IMR-90 (cell line): ENCODE data around the gene DICER1. TPM values are rescaled to one million over a fixed set of nuclear protein-coding genes. Genes with fewer than 3 reads are reported as not detected.

Experiments used
- ATAC-seq: fragments of 200-7000 bp; cut with Tn5 transposase; 2 replicates; pipeline ENCODE4 v1.9.1; 2020; ENCODE audit warnings: low read depth, mild to moderate bottlenecking, moderate library complexity
- BruUV-seq: library from RNA; stranded (reverse); fragments of 400-500 nt; replicated peaks from 2 replicates; lab custom pipeline; 2021; lab: Mats Ljungman, UMichigan
- CTCF ChIA-PET: fragments of 300-600 bp; formaldehyde crosslinking; extraction: SDS; loops from one replicate; lab custom pipeline; 2021; ENCODE audit warnings: antibody characterized with exemption; lab: Yijun Ruan, JAX
- POLR2A ChIA-PET: fragments of 300-600 bp; sonication (Branson Sonifier 250); formaldehyde crosslinking; loops from one replicate; lab custom pipeline; 2022; ENCODE audit warnings: antibody characterized with exemption; ENCODE audit not compliant: unreplicated experiment; lab: Charles Lee
- DNase-seq: peaks from one replicate; pipeline ENCODE4 v3.0.0; 2013
- H2AFZ ChIP-seq: replicated peaks from 2 replicates; pipeline ENCODE3; 2013; ENCODE audit warnings: low read length, mild to moderate bottlenecking; ENCODE audit not compliant: poor library complexity
- H2AK5ac ChIP-seq: 2 replicates; pipeline ENCODE4 v1.6.1; 2013; ENCODE audit warnings: low read depth, low read length, inconsistent platforms
- H2AK9ac ChIP-seq: replicated peaks from 2 replicates; pipeline ENCODE3; 2013; ENCODE audit warnings: mild to moderate bottlenecking, low read depth, low read length, moderate library complexity; ENCODE audit not compliant: poor library complexity
- H2BK120ac ChIP-seq: 2 replicates; pipeline ENCODE4 v1.6.1; 2013; ENCODE audit warnings: low read depth, low read length, inconsistent platforms
- H2BK15ac ChIP-seq: 3 replicates; pipeline ENCODE4 v1.6.1; 2013; ENCODE audit warnings: low read depth, low read length, inconsistent platforms
- H2BK20ac ChIP-seq: 2 replicates; pipeline ENCODE4 v1.6.1; 2013; ENCODE audit warnings: low read depth, mild to moderate bottlenecking, inconsistent platforms, low read length, moderate library complexity
- H2BK5ac ChIP-seq: 2 replicates; pipeline ENCODE4 v1.6.1; 2013; ENCODE audit warnings: mild to moderate bottlenecking, low read depth, low read length, inconsistent platforms; ENCODE audit not compliant: poor library complexity, severe bottlenecking
- H3K14ac ChIP-seq: replicated peaks from 2 replicates; pipeline ENCODE4 v1.6.1; 2013; ENCODE audit warnings: low read depth, low read length, inconsistent platforms
- H3K18ac ChIP-seq: 2 replicates; pipeline ENCODE4 v1.6.1; 2013; ENCODE audit warnings: low read depth, low read length, control low read depth
- H3K23ac ChIP-seq: 2 replicates; pipeline ENCODE4 v1.6.1; 2013; ENCODE audit warnings: low read depth, low read length, inconsistent platforms
- H3K27ac ChIP-seq: 2 replicates; pipeline ENCODE4 v1.5.1; 2013; ENCODE audit warnings: mild to moderate bottlenecking, control low read depth, low read length; ENCODE audit not compliant: insufficient read depth
- H3K27me3 ChIP-seq: 2 replicates; pipeline ENCODE4 v1.6.1; 2013; ENCODE audit warnings: low read length; ENCODE audit not compliant: control insufficient read depth, insufficient read depth
- H3K36me3 ChIP-seq: 2 replicates; pipeline ENCODE4 v1.6.1; 2013; ENCODE audit warnings: low read length, mixed read lengths; ENCODE audit not compliant: control insufficient read depth, insufficient read depth
- H3K4ac ChIP-seq: 2 replicates; pipeline ENCODE4 v1.6.1; 2013; ENCODE audit warnings: low read depth, low read length, inconsistent platforms
- H3K4me1 ChIP-seq: 2 replicates; pipeline ENCODE4 v1.6.1; 2013; ENCODE audit warnings: low read length, mixed read lengths; ENCODE audit not compliant: control insufficient read depth, insufficient read depth
- H3K4me2 ChIP-seq: 2 replicates; pipeline ENCODE4 v1.6.1; 2013; ENCODE audit warnings: low read depth, mild to moderate bottlenecking, control low read depth, low read length, moderate library complexity
- H3K4me3 ChIP-seq: 2 replicates; pipeline ENCODE4 v1.5.1; 2013; ENCODE audit warnings: low read depth, mild to moderate bottlenecking, control low read depth, low read length, moderate library complexity; ENCODE audit not compliant: insufficient read depth
- H3K56ac ChIP-seq: 2 replicates; pipeline ENCODE4 v1.6.1; 2013; ENCODE audit warnings: low read length, inconsistent platforms; ENCODE audit not compliant: insufficient read depth; ENCODE audit errors: extremely low read depth
- H3K79me1 ChIP-seq, 2 experiments: 2 replicates each; pipeline ENCODE4 v1.6.1; 2013; ENCODE audit warnings: low read length in 2 of 2, inconsistent platforms in 1 of 2, low read depth in 1 of 2
- H3K9ac ChIP-seq: 2 replicates; pipeline ENCODE4 v1.6.1; 2013; ENCODE audit warnings: low read depth, low read length, control low read depth
- H3K9me1 ChIP-seq: 2 replicates; pipeline ENCODE4 v1.6.1; 2013; ENCODE audit warnings: low read length, inconsistent platforms; ENCODE audit not compliant: insufficient read depth
- H3K9me3 ChIP-seq: 2 replicates; pipeline ENCODE4 v1.6.1; 2013; ENCODE audit warnings: low read length; ENCODE audit not compliant: control insufficient read depth, insufficient read depth
- H4K20me1 ChIP-seq: 2 replicates; pipeline ENCODE4 v1.6.1; 2013; ENCODE audit warnings: low read length, inconsistent platforms; ENCODE audit not compliant: insufficient read depth
- H4K5ac ChIP-seq: 2 replicates; pipeline ENCODE4 v1.6.1; 2013; ENCODE audit warnings: mild to moderate bottlenecking, low read depth, low read length, control low read depth
- H4K8ac ChIP-seq, 2 experiments: 2 replicates each; pipeline ENCODE4 v1.6.1; 2013; ENCODE audit warnings: low read depth in 2 of 2, low read length in 2 of 2, control low read depth in 1 of 2, inconsistent platforms in 1 of 2
- H4K91ac ChIP-seq: 2 replicates; pipeline ENCODE4 v1.6.1; 2013; ENCODE audit warnings: low read depth, low read length, inconsistent platforms; ENCODE audit not compliant: insufficient read depth
- BHLHE40 ChIP-seq: fragments of 150-350 bp; IDR thresholded peaks from 2 replicates; pipeline ENCODE4 v1.6.1; 2016; ENCODE audit warnings: mild to moderate bottlenecking, low read depth, low read length
- CEBPB ChIP-seq: IDR thresholded peaks from 2 replicates; pipeline ENCODE4 v1.6.1; 2012; ENCODE audit warnings: low read depth, low read length, improper control_type of control experiment
- CHD1 ChIP-seq: IDR thresholded peaks from 2 replicates; pipeline ENCODE4 v1.6.1; 2012; ENCODE audit warnings: low read depth, low read length, improper control_type of control experiment
- CTCF ChIP-seq: conservative IDR thresholded peaks from 2 replicates; pipeline ENCODE4 v1.5.1; 2012; ENCODE audit warnings: mild to moderate bottlenecking, low read depth, low read length, improper control_type of control experiment
- ELK1 ChIP-seq: fragments of 150-350 bp; IDR thresholded peaks from 2 replicates; pipeline ENCODE4 v1.6.1; 2016; ENCODE audit warnings: low read depth, mild to moderate bottlenecking, low read length, moderate library complexity, borderline replicate concordance
- FOS ChIP-seq: fragments of 150-350 bp; IDR thresholded peaks from 2 replicates; pipeline ENCODE4 v1.6.1; 2016; ENCODE audit warnings: low read depth, low read length
- MAFK ChIP-seq: IDR thresholded peaks from 2 replicates; pipeline ENCODE4 v1.6.1; 2012; ENCODE audit warnings: low read depth, low read length, improper control_type of control experiment
- MAZ ChIP-seq: IDR thresholded peaks from 2 replicates; pipeline ENCODE4 v1.6.1; 2012; ENCODE audit warnings: low read depth, mild to moderate bottlenecking, low read length, improper control_type of control experiment, moderate library complexity, borderline replicate concordance
- MXI1 ChIP-seq: IDR thresholded peaks from 2 replicates; pipeline ENCODE4 v1.6.1; 2012; ENCODE audit warnings: low read depth, mild to moderate bottlenecking, low read length, moderate library complexity, borderline replicate concordance
- NFE2L2 ChIP-seq: fragments of 150-350 bp; IDR thresholded peaks from 2 replicates; pipeline ENCODE4 v1.6.1; 2016; ENCODE audit warnings: low read depth, mild to moderate bottlenecking, low read length
- POLR2A ChIP-seq: IDR thresholded peaks from 2 replicates; pipeline ENCODE4 v1.6.1; 2012; ENCODE audit warnings: mild to moderate bottlenecking, low read depth, low read length
- RAD21 ChIP-seq: IDR thresholded peaks from 2 replicates; pipeline ENCODE4 v1.6.1; 2012; ENCODE audit warnings: low read length, improper control_type of control experiment
- RCOR1 ChIP-seq: IDR thresholded peaks from 2 replicates; pipeline ENCODE4 v1.6.1; 2012; ENCODE audit warnings: mild to moderate bottlenecking, low read length, improper control_type of control experiment; ENCODE audit not compliant: insufficient replicate concordance
- RFX5 ChIP-seq: IDR thresholded peaks from 2 replicates; pipeline ENCODE4 v1.8.0; 2012; ENCODE audit warnings: low read depth, mild to moderate bottlenecking, low read length, moderate library complexity
- SMC3 ChIP-seq: fragments of 150-350 bp; IDR thresholded peaks from 2 replicates; pipeline ENCODE4 v1.6.1; 2016; ENCODE audit warnings: low read depth, mild to moderate bottlenecking, antibody characterized with exemption, low read length, moderate library complexity
- USF2 ChIP-seq: fragments of 150-350 bp; IDR thresholded peaks from 2 replicates; pipeline ENCODE4 v1.6.1; 2017; ENCODE audit warnings: mild to moderate bottlenecking, antibody characterized with exemption, low read length, low read depth
- WGBS, 2 experiments: methylation state at CpG; one replicate each; pipeline versions ENCODE4 v1.1.5 to v1.1.7; 2013; ENCODE audit warnings: missing lambda C conversion rate in 2 of 2; ENCODE audit not compliant: insufficient read length in 1 of 2; ENCODE audit errors: extremely low coverage in 2 of 2; 5-methylcytosine and 5-hydroxymethylcytosine counted together
- dilution Hi-C: fragments of 300-500 bp; cut with HindIII; formaldehyde crosslinking; loops from one replicate; pipeline ENCODE4 v1.14.3; 2018; ENCODE audit warnings: low sequenced_read_pairs; ENCODE audit not compliant: unreplicated experiment
- in situ Hi-C: fragments of 300-500 bp; cut with MboI; formaldehyde crosslinking; loops from 3 replicates; pipeline ENCODE4 v1.14.3; 2019; ENCODE audit warnings: low sequenced_read_pairs, inconsistent platforms, mixed read lengths
- intact Hi-C: fragments of 100-400 bp; cut with micrococcal nuclease; formaldehyde crosslinking; loops from 2 replicates; pipeline ENCODE4 v1.10.0; 2022
- polyA plus RNA-seq, 3 experiments: library from polyadenylated mRNA; depleted of rRNA; stranded (reverse); fragments of >200 nt; gene quantifications; 2 replicates each; pipeline ENCODE4 v1.2.3, GENCODE V29; 2012; ENCODE audit warnings: low replicate concordance in 1 of 3
- total RNA-seq: library from RNA; depleted of rRNA; stranded (reverse); fragments of >200 nt; gene quantifications from 2 replicates; pipeline ENCODE4 v1.2.3, GENCODE V29; 2012

DICER1 gene
- total and polyA plus RNA-seq, 2 of the 4 experiments (the other 2 are of a cell fraction): 9.7 to 49.5 TPM

GRCh38 chr14:95147597-95147996 is 9.7 kb downstream of the DICER1 start:
- H3K4me3 ChIP-seq: no peak overlapping the region
- H3K27me3 ChIP-seq: no peaks in the 10 kb centered on the region
- H3K56ac ChIP-seq: no peak overlapping the region
- no peak overlapping the region for H3K27ac ChIP-seq
- H2BK120ac ChIP-seq: no peak overlapping the region
- TF ChIP-seq MAZ: no peak
- TF ChIP-seq POLR2A: no peak
- TF ChIP-seq CHD1: no peak
- no peak for TF ChIP-seq RFX5
- no peak for TF ChIP-seq RAD21
- TF ChIP-seq ELK1: no peak
- no peak for TF ChIP-seq NFE2L2
- no peak for TF ChIP-seq CTCF
- no peak for TF ChIP-seq RCOR1
- no peak for TF ChIP-seq SMC3
- no peak for TF ChIP-seq FOS
- no peak for TF ChIP-seq USF2
- no peak for TF ChIP-seq BHLHE40
- no peak for TF ChIP-seq MXI1
- TF ChIP-seq CEBPB: no peak
- TF ChIP-seq MAFK: no peak
- peaks cover 5% of the 10 kb centered on the region for H3K4me1 ChIP-seq
- H3K18ac ChIP-seq: no peak overlapping the region
- no TSS peak for BruUV-seq
- no peak overlapping the region for H3K4me2 ChIP-seq
- H3K4ac ChIP-seq: no peak overlapping the region
- H2BK5ac ChIP-seq: no peak overlapping the region
- peaks cover 8% of the 10 kb centered on the region for H3K9me1 ChIP-seq
- no peaks in the 10 kb centered on the region; the same call in 1 of the 2 replicates for H3K36me3 ChIP-seq
- peaks cover 22 to 74% of the 10 kb centered on the region in 2 experiments for H3K79me1 ChIP-seq
- no peaks in the 10 kb centered on the region; the same call in 1 of the 2 replicates for H3K9me3 ChIP-seq
- CTCF ChIA-PET: no interaction called here
- H2BK15ac ChIP-seq: no peak overlapping the region
- H4K5ac ChIP-seq: no peak overlapping the region
- no peak overlapping the region for H2BK20ac ChIP-seq
- H4K91ac ChIP-seq: no peak overlapping the region
- POLR2A ChIA-PET: no interaction called here
- peaks cover 54% of the 10 kb centered on the region for H4K20me1 ChIP-seq
- no peak for ATAC-seq
- 100% methylated on average over 2 of the region's 7 CpGs; no CpG with 5 or more reads in 1 of the 2 experiments for WGBS, 2 experiments
- in situ Hi-C loops: loop anchor here (25.0 kb wide), 1 partner anchor 365 kb away; the partner anchor contains the start of gene SYNE3
- dilution Hi-C loops: no loop called here
- no peak for DNase-seq
- no peak overlapping the region for H3K14ac ChIP-seq
- no peak overlapping the region for H3K23ac ChIP-seq
- no peak overlapping the region for H2AFZ ChIP-seq
- no peak overlapping the region for H4K8ac ChIP-seq
- no peak overlapping the region for H2AK5ac ChIP-seq
- no peak overlapping the region for H3K9ac ChIP-seq
- no peak overlapping the region for H2AK9ac ChIP-seq
- intact Hi-C loops: no loop called here
